Measurements from ENCODE around the gene ZMYM3.
"Not testable (repeated sequence)": the region's sequence is repeated elsewhere in the genome, so short reads cannot be mapped to it uniquely, and the experiment has no call there.

The ZMYM3 gene

DNA sequence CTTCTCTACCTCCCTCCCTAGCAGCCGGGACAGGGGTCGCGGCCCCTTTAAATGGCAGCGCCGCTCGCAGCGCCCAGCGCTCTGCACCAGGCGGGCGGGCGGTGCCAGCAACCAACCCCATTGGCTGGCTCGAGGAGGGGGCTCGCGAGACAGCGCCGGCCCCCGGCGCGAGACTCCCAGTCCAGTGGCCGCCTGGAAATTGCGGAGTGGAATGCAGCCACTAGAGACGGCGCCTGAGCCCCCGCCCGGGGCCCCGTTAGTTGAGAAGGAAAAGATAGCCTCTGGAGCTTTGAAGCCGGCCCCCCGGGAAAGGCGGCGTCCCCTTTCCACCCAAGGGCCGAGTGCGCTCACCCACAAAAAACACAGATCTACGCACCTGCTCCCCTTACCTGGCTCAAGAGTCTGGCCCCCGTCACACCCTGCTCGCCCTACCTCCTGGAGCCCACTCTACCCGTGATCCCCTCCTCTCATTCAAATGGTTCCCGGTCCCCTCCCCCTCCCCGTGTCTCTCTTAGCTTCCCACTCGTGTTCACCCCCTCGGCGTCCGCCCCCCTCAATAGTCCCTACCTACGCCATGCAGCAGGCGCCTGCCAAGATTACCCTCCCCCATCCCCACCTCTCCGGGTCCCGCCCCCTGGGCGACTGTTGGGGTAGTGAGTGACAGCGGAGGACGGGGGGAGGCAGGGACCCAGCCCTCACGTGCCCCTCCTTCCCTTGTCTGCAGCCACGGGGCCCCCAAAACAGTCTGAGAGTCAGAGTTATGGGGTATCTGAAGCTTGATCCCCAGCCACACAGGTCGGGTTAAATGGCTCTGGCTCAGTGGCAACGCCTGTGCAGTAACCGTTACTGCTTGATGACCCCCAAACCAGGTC, at the start of gene ZMYM3:
Gene ZMYM3, minus strand, starts transcription at position 49 of the 872 bp plus-strand sequence. CDS start 885 bp downstream, outside the sequence.
- peak; percentile 62 for DNase-seq

DNA sequence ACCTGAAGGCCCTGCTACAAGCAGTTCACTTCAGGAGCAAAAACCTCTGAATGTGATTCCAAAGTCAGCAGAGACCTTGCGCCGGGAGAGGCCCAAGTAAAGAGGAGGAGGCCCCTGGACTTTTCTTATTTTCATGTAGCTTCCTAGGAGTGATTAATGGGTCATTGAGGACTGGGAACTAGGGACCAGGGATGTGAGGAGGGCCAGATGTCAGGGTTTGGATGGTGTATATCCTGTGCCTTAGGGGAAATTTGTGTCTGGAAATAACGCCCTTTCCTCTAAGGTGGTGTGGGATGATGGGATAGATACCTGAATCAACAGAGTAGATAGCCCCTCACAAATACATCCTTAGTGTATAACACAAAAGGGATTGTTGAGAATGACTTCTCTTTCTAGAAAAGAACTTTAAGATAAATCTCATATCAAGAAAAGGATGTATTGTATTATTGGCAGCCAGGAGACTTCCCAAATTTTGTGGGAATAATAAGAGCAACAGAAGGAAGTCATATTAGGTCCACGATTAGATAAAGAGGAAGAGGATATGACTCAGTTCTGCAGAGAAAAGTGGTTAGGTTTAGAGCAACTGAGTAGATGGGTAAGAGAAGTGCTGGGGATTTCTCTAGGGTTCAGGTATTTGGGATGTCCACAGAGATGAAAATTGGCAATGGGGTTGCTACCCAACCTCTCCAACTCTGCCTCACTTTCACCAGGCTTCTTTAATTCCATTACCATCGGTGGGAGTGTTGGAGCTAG, 48.7 kb upstream of the ZMYM3 start:
- no peak for DNase-seq

DNA sequence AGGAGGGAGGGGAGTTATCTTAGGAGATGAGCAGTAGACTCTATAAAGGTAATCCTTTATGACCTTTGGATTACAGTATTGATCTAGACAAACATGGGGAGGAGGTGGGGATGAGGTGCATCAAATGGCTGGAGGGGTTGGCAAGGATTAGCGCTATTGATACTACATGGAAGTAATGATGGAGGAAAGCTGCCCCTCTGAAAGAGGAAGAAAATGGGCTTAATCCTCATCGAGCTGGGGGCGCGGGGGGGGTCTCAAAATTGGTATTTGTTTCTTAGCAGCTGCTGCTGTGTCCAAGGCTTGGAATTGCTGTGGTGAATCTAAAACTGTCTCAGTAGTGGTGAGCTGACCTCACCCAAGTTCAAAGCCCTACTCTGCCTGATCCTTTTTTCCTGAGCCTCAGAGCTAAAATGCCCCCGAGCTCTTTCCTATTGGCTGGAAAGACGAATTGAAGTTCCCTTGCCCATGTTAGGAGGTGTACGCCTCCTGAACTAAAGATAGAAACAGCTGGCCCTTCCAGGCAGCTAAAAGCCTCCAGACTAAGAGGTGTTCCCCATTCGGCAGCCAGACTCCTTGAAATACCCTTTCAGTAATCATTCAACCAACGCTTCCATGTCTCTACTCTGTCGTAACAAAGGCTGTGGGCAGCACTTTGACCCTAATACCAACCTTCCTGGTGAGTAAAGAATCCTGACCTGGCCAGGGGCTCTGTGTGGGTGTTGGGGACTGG, 47.4 kb upstream of the ZMYM3 start, which contains the start of gene ITGB1BP2:
Gene ITGB1BP2, plus strand, starts transcription at position 556 of the 730 bp plus-strand sequence. Its CDS starts 57 bp downstream, at position 613.
- DNase-seq = no peak

DNA sequence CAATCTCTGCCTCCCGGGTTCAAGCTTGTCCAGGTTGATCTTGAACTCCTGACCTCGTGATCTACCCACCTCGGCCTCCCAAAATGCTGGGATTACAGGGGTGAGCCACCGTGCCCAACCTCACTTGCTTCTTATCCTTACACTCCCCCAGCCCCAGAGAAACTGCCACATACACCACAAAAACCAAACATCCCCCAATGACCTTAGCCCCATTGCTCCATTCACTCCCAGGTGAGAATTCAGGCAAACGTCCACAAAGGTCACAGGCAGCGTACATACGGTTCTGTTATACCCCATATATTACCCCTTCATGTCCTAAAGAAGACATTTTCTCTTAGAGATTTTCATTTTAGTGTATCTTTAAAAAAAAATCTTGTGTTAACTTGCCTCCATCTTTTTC, 46.6 kb upstream of the ZMYM3 start:
- DNase-seq = not testable (repeated sequence)

DNA sequence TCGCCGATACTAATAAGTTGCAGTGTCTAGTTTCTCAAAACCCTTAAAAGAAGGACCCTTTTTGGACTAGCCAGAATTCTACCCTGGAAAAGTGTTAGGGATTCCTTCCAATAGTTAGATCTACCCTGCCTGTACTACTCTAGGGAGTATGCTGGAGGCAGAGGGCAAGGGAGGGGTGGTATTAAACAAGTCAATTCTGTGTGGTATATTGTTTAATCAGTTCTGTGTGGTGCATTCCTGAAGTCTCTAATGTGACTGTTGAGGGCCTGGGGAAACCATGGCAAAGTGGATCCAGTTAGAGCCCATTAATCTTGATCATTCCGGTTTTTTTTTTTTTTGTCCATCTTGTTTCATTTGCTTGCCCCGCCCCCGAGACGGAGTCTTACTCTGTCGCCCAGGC, 46.1 kb upstream of the ZMYM3 start:
- DNase-seq = not testable (repeated sequence)

DNA sequence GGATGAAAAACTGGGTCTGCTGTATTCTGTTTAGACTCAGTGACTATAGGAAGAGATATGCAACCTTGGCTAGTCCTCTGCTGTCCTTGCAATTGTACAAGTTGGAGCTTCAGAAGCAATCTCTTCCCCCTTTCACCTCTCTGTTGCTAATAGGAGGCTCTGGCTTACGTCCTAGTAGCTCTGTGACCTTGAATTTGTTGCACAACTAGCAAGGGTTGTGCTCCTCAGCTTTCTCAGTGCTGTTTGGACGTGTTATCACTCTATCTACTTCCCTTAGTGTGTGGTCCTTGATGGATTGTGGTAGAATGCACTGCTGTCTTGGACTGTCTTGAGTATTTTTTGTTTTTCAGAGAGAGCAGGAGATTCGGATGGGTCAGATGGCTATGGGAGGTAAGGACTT, 44.2 kb upstream of the ZMYM3 start:
- no peak for DNase-seq

DNA sequence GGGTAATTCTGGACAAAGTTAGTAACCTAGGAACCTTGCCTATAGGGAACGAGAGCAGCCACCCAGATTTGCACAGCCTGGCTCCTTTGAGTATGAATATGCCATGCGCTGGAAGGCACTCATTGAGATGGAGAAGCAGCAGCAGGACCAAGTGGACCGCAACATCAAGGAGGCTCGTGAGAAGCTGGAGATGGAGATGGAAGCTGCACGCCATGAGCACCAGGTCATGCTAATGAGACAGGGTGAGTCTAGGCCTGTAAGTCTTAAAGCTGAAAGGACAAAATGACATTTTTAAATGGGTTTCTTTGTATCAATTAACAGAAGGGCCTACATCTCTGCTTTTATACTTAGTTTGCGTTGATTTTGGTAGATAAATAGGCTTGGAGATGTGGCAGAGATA, 42.9 kb upstream of the ZMYM3 start:
- no peak for DNase-seq

DNA sequence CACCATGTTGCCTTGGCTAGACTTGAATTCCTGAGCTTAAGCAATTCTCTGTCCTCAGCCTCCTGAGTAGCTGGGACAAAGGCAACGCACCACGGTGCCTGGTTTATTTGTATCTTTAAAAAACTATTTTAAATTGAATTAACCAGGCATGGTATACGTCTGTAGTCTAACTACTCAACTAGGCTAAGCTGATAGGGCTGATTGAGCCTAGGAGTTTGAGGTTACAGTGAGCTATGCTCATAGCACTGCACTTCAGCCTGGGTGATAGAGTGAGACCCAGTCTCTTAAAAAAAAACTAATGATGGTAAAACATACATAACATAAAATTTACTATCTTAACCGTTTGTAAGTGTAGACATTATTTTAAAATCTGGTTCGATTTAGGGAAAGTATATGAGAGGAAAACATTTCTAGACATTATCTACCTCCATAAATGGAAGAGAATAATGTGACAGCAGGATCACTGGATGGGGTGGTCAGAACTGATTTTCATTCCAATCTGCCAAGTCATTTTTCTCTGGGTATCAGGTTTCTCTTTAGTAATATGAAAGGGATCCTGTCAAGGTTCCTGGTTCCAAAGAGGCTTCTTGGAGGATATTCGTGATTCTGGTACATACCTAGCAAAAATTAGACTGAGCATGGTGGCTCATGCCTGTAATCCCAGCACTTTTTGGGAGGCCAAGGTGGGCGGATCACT, 38.9 kb upstream of the ZMYM3 start:
- no peak for DNase-seq

DNA sequence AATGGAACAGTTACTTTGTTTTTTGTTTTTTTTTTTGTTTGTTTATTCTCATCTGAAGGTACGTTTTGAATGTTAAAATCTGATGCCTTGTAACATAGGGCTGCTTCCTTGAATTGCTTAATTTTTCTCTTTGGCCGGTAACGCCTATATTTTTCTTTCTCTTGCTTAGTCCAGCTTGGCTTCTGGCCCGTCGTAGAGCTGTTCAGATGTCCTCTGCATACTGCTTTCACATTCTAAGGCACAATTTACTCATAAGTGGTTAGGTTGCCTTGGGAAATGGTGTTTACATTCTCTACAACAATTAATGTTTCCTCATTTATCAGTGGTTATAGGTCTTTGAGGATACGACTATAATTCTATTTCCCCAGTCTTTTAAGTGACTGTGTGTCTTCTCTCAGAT, 37.4 kb upstream of the ZMYM3 start:
- DNase-seq = no peak

DNA sequence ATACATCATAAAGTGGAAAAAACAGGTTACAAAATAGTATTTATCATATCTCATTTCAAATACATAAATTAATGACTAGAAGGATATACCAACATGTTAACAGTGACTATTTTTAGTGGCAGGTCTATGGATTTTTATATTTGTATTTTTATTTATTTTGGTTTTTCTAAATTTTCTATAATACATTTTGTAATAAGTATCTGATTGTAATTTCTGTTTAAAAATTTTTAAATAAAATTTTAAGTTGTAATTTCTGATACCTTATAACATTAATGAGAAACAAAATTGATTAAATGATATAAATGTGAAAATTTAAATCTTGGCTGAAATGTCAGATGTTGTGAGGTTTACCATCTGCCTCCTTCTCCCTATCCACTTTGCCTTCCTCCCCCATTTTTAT, 32.0 kb upstream of the ZMYM3 start:
- no peak for DNase-seq

DNA sequence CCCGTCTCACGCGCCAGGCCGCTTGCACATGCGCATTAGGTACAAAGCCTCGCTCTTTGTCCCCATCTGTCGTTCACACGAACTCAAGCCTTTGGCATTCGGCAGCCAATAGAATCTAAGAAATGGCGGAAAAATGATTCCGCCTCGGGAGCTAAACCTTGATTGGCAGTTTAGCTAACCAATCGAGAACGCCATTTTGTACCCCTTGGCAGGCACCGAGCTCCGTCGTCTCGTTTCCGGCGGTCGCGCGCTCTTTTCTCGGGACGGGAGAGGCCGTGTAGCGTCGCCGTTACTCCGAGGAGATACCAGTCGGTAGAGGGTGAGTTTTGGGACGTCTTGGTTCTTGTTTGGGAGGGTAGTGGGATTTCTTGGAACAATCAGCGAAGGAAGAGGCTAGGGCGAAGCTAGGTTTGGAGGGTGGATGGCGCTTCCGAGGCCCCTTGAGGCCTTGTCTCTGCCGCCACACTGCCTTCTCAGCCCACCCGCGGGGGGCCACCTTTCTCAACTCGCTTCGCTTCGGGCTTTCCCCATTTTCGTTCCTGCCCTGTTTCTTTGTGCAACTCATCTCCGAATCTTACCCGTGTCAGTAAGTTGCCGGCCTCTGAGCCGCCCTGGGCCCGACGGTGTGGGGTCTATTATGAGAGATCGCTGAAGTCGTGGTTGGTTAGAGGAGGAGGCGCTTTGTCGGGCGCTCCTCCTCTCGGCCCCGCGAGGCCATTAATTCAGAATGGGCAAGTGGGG, 29.6 kb upstream of the ZMYM3 start, which contains the start of gene NONO:
Gene NONO, plus strand, starts transcription at position 233 of the 741 bp plus-strand sequence. CDS start 7,003 bp downstream, outside the sequence.
- DNase-seq = peak; percentile 60

DNA sequence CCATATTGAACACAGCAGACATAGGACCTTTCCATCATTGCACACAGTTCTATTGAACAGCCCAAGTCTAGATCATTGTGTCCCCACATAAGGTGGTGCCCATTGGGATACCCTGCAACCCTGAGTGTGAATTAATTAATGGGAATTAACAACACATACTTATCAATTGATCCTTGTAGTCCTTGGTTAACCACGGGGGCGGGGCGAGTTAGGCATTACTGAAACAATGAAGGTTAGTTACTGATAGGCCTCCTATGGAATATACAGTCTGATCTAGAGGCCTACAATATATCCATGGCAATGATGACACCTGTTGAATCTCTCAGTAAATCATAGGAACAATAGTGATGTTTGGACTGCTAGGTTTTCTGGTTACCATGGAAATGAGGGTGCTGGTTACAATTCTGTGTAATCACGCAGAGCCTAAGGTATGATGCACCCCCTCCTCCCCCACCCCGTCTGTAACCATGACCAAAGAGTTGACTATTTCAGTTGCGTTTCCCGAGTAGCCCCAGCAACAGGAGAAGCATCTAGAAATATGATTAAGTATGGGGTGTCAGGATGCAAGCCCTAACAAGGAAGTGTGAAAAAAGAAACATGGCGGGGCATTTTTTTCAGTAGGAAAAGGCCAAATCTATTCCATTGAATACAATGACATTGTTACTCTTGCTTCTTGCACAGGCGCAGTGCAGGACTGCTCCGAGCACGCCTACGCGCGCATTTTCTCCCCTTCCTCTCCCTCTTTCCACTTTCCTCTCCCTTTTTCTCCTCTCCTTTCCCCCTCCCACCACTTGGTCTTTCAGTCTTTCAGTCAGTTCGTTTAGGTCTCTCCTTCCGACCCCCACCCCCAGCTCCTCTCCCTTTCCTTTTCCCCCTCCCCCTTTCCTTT, 28.8 kb upstream of the ZMYM3 start:
- no peak for DNase-seq

DNA sequence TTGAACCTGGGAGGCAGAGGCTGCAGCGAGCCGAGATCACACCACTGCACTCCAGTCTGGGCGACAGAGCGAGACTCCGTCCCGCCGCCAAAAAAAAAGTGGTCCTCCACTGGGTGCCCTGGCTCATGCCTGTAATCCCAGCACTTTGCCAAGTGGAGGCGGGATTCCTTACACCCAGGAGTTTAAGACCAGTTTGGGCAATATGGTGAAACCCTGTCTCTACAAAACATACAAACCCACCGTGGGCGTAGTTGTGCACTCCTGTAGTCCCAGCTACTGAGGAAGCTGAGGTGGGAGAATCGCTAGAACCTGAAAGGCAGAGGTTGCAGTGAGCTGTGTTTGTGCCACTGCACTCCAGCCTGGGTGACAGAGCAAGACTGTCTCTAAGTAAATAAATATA, 27.4 kb upstream of the ZMYM3 start:
- not testable (repeated sequence) for DNase-seq

DNA sequence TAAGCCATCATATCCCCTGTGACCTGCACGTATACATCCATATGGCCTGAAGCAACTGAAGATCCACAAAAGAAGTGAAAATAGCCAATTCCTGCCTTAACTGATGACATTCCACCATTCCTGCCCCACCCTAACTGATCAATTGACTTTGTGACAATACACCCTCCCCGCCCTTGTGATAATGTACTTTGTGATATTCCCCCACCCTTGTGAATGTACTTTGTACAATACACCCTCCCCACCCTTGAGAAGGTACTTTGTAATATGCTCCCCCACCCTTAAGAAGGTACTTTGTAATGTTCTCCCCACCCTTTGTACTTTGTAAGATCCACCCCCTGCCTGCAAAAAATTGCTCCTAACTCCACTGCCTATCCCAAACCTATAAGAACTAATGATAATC, 18.4 kb upstream of the ZMYM3 start:
- not testable (repeated sequence) for DNase-seq

DNA sequence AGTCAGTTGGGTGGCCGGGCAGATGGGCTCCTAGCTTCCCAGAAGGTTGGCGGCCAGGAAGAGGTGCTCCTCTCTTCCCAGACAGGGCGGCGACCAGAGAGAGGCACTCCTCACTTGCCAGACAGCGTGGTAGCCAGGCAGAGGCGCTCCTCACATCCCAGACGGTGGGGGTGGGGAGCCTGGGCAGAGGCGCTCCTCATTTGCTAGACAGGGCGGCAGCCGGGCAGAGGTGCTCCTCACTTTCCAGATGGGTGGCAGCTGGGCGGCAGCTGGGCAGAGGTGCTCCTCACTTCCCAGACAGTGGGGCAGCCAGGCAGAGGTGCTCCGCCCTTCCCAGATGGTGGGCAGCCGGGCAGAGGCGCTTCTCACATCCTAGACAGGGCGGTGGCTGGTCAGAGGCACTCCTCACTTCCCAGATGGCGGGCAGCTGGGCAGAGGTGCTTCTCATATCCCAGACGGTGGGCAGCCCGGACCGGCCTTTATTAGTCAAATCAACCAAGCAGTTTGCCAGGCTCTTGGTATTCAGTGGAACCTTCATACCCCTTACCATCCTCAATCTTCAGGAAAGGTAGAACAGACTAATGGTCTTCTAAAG, 16.0 kb upstream of the ZMYM3 start:
- DNase-seq = no peak

DNA sequence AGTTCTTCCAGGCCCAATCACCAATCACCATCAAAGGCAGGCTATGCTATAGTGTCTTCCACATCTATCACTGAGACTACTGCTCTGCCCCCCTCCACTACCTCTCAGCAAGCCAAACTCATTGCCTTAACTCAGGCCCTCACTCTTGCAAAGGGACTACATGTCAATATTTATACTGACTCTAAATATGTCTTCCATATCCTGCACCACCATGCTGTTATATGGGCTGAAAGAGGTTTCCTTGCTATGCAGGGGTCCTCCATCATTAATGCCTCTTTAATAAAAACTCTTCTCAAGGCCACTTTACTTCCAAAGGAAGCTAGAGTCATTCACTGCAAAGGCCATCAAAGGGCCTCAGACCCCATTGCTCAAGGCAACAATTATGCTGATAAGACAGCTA, 14.7 kb upstream of the ZMYM3 start:
- not testable (repeated sequence) for DNase-seq

DNA sequence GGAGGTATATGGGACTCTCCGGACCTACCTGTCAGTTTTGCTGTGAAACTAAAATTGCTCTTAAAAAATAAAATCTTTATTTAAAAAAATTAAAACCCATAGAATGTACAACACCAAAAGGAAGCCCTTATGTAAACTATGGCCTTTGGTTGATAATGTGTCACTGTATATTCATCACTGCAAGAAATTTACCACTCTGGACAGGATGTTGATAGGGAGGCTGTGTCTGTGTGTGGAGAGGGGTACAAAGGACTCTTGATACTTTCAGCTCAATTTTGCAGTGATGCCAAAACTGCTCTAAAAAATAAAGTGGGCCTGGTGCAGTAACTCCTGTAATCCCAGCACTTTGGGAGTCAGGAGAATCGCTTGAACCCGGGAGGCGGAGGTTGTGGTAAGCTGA, 2.9 kb upstream of the ZMYM3 start:
- DNase-seq = no peak

DNA sequence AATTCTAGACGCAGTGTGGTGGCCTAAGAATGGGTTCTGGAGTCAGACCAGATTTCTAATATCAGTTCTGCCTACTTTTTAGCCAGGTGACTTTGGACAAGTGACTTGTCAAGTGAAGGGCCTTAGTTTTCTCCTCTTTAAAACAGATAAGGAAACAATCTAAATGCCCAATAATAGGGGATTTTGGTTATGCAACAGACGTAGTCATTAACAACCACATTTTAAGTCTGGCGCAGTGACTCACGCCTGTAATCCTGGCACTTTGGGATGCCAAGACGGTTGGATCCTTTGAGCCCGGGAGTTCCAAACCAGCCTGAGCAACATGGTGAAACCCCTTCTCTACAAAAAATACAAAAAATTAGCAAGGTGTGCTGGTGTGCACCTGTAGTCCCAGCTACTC, 2.1 kb upstream of the ZMYM3 start:
- no peak for DNase-seq

DNA sequence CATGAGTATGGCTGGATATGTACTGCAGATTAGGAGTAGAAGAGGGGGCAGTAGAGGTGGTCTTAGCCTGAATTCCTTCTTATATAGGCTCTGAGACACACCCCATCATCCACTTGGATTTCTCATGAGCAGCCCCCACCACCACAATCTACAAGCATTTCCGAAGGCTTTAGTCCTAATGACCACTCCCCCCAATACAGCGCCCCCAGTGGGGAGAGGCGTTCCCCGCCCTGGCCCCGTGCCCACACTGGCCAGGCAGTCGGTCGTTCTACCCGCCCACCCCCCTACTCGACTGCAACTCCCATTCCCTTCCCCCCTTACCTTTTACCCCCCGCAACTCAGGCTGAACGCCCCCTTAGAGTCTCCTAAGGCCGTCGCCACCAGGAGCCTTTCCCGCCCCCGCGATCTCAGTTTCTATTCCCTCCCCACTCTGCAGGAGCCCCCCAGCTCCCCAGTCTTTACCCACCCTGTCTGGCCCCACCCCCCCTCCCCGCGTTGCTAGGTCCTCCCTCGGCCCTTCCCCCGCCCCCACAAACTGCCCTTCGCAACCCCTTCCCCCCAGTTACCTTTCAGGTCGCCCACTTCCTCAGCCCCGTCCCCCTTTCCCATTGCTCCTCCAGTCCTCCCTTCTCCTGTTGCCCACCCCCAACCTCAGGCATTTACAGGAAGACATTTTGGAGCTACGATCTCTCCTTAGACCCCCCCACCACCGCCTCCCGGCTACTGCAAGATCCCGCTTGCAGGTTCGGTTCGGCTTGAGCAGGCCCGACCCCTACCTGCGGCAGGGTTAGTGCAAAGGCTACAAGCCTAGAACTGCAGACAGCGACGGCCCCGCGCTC, 468 bp downstream of the ZMYM3 start:
- no peak for DNase-seq
